ENCODE measurements around the gene FOXO6.

Gene FOXO6

GRCh38 chr1:41423511-41424191, 62.4 kb downstream of the FOXO6 start:
- no peak for DNase-seq (ENCODE audit: low read depth in 1 of 2, low spot score in 1 of 2)

- DNase-seq (ENCODE audit: low read depth in 1 of 2, low spot score in 1 of 2), result no peak
Measured at GRCh38 chr1:41424581-41425118, 63.4 kb downstream of the FOXO6 start.

DNA sequence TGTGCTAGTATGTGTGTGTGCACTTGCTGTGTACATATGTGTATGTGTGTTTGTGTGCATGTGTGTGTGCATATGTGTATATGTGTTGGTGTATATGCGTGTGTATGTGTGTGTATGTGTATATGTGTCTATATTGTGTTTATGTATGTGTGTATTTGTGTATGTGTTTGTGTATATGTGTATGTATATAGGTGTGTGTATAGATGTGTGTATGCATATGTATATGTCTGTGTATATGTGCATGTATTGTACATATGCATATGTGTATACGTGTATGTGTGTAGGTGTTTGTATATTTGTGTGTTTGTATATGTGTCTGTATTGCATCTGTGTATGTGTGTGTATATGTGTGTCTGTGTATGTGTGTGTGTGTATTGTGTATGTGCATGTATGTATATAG, 64.1 kb downstream of the FOXO6 start:
- no peak for DNase-seq (ENCODE audit: low read depth in 1 of 2, low spot score in 1 of 2)

- no peak for DNase-seq (ENCODE audit: low read depth in 1 of 2, low spot score in 1 of 2)
Measured at GRCh38 chr1:41426201-41426890, 65.1 kb downstream of the FOXO6 start.

- no peak for DNase-seq (ENCODE audit: low read depth in 1 of 2, low spot score in 1 of 2)
Measured at GRCh38 chr1:41427122-41427913, 66.1 kb downstream of the FOXO6 start.

GRCh38 chr1:41427916-41428737, 66.9 kb downstream of the FOXO6 start:
- no peak for DNase-seq (ENCODE audit: low read depth in 1 of 2, low spot score in 1 of 2)

- DNase-seq (ENCODE audit: low read depth in 1 of 2, low spot score in 1 of 2), result no peak
Measured at GRCh38 chr1:41428738-41429640, 67.8 kb downstream of the FOXO6 start.

GRCh38 chr1:41429641-41430035, 68.4 kb downstream of the FOXO6 start:
- DNase-seq (ENCODE audit: low read depth in 1 of 2, low spot score in 1 of 2), result no peak

GRCh38 chr1:41430069-41430468, 68.8 kb downstream of the FOXO6 start:
- DNase-seq (ENCODE audit: low read depth in 1 of 2, low spot score in 1 of 2), result no peak

DNA sequence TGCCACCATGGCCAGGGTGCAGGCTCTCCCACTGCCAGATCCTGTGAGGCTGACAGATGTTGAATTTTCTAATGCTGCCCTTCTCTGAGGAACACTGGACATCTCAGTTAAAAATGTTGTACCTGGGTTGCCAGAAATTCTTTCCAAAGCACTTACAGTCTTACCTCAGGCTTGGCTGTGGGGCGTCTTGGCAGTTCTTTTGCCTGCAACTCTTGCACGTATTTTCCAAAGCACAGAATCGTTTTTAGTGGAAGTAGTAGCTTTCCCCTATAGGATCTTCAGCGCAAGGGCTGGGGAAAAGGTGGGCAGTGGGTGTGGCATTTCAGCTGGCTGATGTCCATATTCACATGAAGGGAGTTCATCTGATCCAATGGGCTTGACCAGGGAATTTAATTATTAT, 69.3 kb downstream of the FOXO6 start:
- DNase-seq (ENCODE audit: low read depth in 1 of 2, low spot score in 1 of 2), result no peak

- no peak for DNase-seq (ENCODE audit: low read depth in 1 of 2, low spot score in 1 of 2)
Measured at GRCh38 chr1:41431490-41432350, 70.5 kb downstream of the FOXO6 start.
